ENCODE measurements around the gene B4GALT1. TPM values are rescaled to one million over a fixed set of nuclear protein-coding genes. Genes with fewer than 3 reads are reported as not detected.

The B4GALT1 gene
- total RNA-seq, 2 experiments from 2014 or later: 41.2 to 41.4 TPM

DNA sequence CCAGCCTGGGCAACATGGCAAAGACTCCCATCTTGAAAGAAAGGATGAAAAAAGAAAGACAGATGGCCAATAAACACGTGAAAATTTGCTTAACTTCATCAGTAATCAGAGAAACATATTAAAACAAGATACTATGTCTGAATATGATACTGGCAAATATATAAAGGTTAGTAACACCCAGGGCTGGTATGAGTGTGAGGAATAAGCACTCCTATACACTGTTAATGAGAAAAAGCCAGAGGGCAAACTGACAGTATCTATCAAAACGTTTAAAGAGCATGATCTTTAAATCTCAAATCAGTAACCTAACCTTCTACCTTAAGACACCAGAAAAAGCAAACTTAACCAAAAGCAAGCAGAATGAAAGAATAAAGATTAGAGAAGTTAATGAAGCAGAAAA, 14.1 kb downstream of the B4GALT1 start:
- intact Hi-C loops (cut with micrococcal nuclease): no loop called here
- Mint-ChIP-seq H3K27ac (peak overlapping the region; percentile 80), H3K9me3 (no peaks in the 10 kb centered on the region), H3K4me3 (no peak overlapping the region), H3K36me3 (ENCODE audit: low read depth) (peaks cover 17% of the 10 kb centered on the region), H3K4me1 (ENCODE audit: low read depth) (peaks cover 81% of the 10 kb centered on the region), H3K27me3 (no peaks in the 10 kb centered on the region)
- DNase-seq: no peak
- TF ChIP-seq, protein P1, sequence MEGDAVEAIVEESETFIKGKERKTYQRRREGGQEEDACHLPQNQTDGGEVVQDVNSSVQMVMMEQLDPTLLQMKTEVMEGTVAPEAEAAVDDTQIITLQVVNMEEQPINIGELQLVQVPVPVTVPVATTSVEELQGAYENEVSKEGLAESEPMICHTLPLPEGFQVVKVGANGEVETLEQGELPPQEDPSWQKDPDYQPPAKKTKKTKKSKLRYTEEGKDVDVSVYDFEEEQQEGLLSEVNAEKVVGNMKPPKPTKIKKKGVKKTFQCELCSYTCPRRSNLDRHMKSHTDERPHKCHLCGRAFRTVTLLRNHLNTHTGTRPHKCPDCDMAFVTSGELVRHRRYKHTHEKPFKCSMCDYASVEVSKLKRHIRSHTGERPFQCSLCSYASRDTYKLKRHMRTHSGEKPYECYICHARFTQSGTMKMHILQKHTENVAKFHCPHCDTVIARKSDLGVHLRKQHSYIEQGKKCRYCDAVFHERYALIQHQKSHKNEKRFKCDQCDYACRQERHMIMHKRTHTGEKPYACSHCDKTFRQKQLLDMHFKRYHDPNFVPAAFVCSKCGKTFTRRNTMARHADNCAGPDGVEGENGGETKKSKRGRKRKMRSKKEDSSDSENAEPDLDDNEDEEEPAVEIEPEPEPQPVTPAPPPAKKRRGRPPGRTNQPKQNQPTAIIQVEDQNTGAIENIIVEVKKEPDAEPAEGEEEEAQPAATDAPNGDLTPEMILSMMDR (IDR thresholded peaks at IDR 0.05): no peak
- no peak for ATAC-seq
- ChIA-PET POLR2A (interaction anchor here (0.6 to 1.5 kb wide), 2 partner anchors 20 to 111 kb away, joined by 4 to 5 read pairs; no protein-coding TSS in a partner anchor), CTCF (interaction anchor here (1.3 kb wide), 1 partner anchor 14 kb away, joined by 3 read pairs; the partner anchor contains the start of gene B4GALT1)

DNA sequence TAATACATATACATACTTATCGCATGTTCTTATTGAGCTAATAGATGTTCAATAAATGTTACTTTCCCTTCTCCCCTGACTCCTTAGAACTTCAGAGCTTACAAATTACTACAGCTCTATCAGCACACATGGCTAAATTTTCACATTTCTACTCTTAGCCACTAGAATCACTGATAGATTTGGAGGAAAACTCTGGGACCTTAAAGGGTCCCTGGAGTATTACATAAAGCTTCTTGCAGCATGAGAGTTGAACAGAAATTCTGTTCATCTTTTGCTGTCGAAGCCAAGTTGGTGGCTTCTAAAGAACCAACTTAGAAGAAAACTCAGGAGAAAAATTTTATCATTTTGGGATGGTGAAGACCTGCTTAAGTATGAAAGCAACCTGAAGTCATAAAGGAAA, 15.5 kb downstream of the B4GALT1 start:
- POLR2A ChIA-PET: interaction anchor here (0.9 to 1.5 kb wide), 6 partner anchors 8 to 127 kb away, joined by 3 to 7 read pairs (median 4); no protein-coding TSS in a partner anchor

DNA sequence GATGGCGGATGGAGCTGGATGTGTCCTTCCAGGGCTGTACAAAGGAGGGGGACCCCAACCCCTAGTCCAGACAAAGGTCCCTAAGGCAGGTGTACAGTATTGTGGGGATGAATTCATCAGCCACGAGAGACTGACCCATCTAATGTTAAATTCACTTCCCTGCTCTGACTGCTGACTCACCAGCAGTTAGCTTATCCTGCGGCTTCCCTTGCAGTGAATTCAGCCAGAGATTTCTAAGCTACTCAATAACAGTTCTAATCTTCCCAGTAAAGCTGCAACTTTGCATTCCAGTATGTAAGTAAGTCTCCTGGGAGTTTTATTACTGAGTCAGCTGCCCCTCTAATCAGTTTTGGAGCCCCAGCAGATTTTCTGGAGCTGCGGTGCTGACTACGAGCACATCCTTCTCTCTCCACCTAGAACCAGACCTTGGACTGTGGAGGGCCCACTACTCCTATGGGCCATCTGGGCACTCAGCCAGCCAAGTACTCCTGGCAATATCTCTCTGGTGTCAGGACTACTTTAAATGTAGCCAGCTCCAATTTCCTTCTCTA, 16.1 kb downstream of the B4GALT1 start:
- Mint-ChIP-seq H3K27me3 (no peaks in the 10 kb centered on the region), H3K4me3 (no peak overlapping the region), H3K4me1 (ENCODE audit: low read depth) (peaks cover 77% of the 10 kb centered on the region), H3K27ac (peak overlapping the region; percentile 2), H3K9me3 (no peaks in the 10 kb centered on the region), H3K36me3 (ENCODE audit: low read depth) (peaks cover 28% of the 10 kb centered on the region)
- ChIA-PET POLR2A (interaction anchor here (0.7 to 1.1 kb wide), 6 partner anchors 8 to 127 kb away, joined by 3 to 7 read pairs (median 4); no protein-coding TSS in a partner anchor), CTCF (interaction anchor here (1.1 to 2.1 kb wide), 4 partner anchors 8 to 20 kb away, joined by 3 to 9 read pairs (median 4); no protein-coding TSS in a partner anchor)
- DNase-seq (no peak), ATAC-seq (no peak)
- TF ChIP-seq, protein P1 (IDR thresholded peaks at IDR 0.05): no peak
- intact Hi-C loops (cut with micrococcal nuclease): no loop called here

More for the DNA sequence above, 15.5 kb downstream of the B4GALT1 start:
- DNase-seq (no peak), ATAC-seq (no peak)
- no peaks in the 10 kb centered on the region for H3K27me3 Mint-ChIP-seq
- TF ChIP-seq, protein P1 (IDR thresholded peaks at IDR 0.05): no peak
- H3K9me3 Mint-ChIP-seq: no peaks in the 10 kb centered on the region
- peak overlapping the region; percentile 65 for H3K27ac Mint-ChIP-seq
- peaks cover 24% of the 10 kb centered on the region for H3K36me3 Mint-ChIP-seq (ENCODE audit: low read depth)
- CTCF ChIA-PET: interaction anchor here (1.1 to 2.1 kb wide), 5 partner anchors 9 to 19 kb away, joined by 3 to 9 read pairs (median 4); partner anchors contain the start of gene B4GALT1
- intact Hi-C loops (cut with micrococcal nuclease): no loop called here
- H3K4me1 Mint-ChIP-seq (ENCODE audit: low read depth): peaks cover 77% of the 10 kb centered on the region
- H3K4me3 Mint-ChIP-seq: no peak overlapping the region

DNA sequence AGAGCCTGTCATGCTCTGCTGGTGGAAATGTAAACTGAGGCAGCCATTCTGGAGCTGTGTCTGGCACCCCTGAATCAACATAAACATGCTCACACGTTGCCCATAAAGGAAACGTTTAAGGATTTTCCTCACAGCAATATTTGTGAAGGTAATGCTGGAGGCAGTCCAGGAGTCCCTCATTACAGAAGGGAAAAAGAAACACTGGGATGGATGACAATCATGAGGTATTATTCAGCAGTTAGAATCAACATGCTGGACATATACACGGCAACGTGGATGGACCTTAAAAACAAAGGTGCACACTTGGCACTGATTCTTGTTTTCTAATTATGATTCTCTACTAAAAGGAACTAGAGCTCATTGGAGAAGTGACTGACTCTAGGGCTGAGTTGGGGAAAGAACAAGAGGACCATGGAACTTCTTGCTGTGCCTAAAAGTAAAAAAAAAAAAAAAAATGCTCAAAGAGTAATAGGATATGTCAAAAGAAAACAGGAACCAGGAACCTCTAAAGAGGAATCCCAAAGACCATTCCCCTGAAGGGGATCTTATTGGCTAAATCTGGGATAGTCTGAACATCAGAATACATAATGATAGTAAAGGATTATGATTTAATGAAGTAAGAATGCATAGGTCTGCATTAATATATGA, 18.6 kb downstream of the B4GALT1 start:
- intact Hi-C loops (cut with micrococcal nuclease): no loop called here
- POLR2A ChIA-PET: interaction anchor here (0.9 to 1.4 kb wide), 3 partner anchors 12 to 16 kb away, joined by 4 to 6 read pairs (median 4); no protein-coding TSS in a partner anchor
- no peak overlapping the region for H3K27ac Mint-ChIP-seq
- CTCF ChIA-PET: interaction anchor here (0.5 to 1.0 kb wide), 2 partner anchors 10 to 16 kb away, joined by 3 to 8 read pairs; no protein-coding TSS in a partner anchor
- H3K4me3 Mint-ChIP-seq: no peak overlapping the region
- DNase-seq (no peak), ATAC-seq (no peak)
- H3K4me1 Mint-ChIP-seq (ENCODE audit: low read depth): peaks cover 76% of the 10 kb centered on the region
- H3K36me3 Mint-ChIP-seq (ENCODE audit: low read depth): peaks cover 17% of the 10 kb centered on the region
- TF ChIP-seq, protein P1 (IDR thresholded peaks at IDR 0.05): no peak
- H3K27me3 Mint-ChIP-seq: no peaks in the 10 kb centered on the region
- no peaks in the 10 kb centered on the region for H3K9me3 Mint-ChIP-seq

Measured in activated CD8-positive, alpha-beta T cell treated with anti-CD3 and anti-CD28 coated beads for 36 hours (primary cell).